Fibroblast of lung (primary cell): ENCODE results near the gene CLCF1. TPM values are rescaled to one million over a fixed set of nuclear protein-coding genes. Genes with fewer than 3 reads are reported as not detected.

Experiments used
- DNase-seq, 2 donors: peaks; one replicate each; pipeline versions ENCODE4 v3.0.0 to v3.0.0-alpha.2; 2010; ENCODE audit warnings: low read depth in 2 of 2
- H2AFZ ChIP-seq: 2 replicates; pipeline ENCODE4 v1.5.1; 2012; ENCODE audit warnings: low read length, control low read depth, inconsistent platforms
- H3K27ac ChIP-seq: 2 replicates; pipeline ENCODE4 v1.5.1; 2011; ENCODE audit warnings: low read length, control low read depth; ENCODE audit not compliant: insufficient read depth
- H3K27me3 ChIP-seq: 2 replicates; pipeline ENCODE4 v1.5.1; 2011; ENCODE audit warnings: mild to moderate bottlenecking, low read length; ENCODE audit not compliant: control insufficient read depth, insufficient read depth
- H3K36me3 ChIP-seq: 2 replicates; pipeline ENCODE4 v1.5.1; 2011; ENCODE audit warnings: low read length; ENCODE audit not compliant: control insufficient read depth, insufficient read depth
- H3K4me1 ChIP-seq: 2 replicates; pipeline ENCODE4 v1.5.1; 2011; ENCODE audit warnings: low read length; ENCODE audit not compliant: control insufficient read depth, insufficient read depth; ENCODE audit errors: extremely low read depth
- H3K4me2 ChIP-seq: 2 replicates; pipeline ENCODE4 v1.5.1; 2011; ENCODE audit warnings: low read length, control low read depth; ENCODE audit not compliant: insufficient read depth; ENCODE audit errors: extremely low read depth
- H3K4me3 ChIP-seq, 4 experiments: fragments of 200-600 bp in 1 of 4; sonication (generic) in 1 of 4; replicated peaks in 1 of 4; 2 replicates each; pipeline ENCODE4 v1.5.1; 2011 to 2016; ENCODE audit warnings: low read length in 4 of 4, low read depth in 3 of 4, mild to moderate bottlenecking in 3 of 4, control low read depth in 2 of 4, inconsistent platforms in 1 of 4, mixed read lengths in 1 of 4; ENCODE audit not compliant: insufficient read depth in 1 of 4; ENCODE audit errors: control extremely low read depth in 1 of 4
- H3K79me2 ChIP-seq: 2 replicates; pipeline ENCODE4 v1.5.1; 2012; ENCODE audit warnings: mild to moderate bottlenecking, low read length, inconsistent platforms; ENCODE audit not compliant: control insufficient read depth, insufficient read depth
- H3K9ac ChIP-seq: 2 replicates; pipeline ENCODE4 v1.5.1; 2011; ENCODE audit warnings: mild to moderate bottlenecking, low read length, control low read depth; ENCODE audit not compliant: insufficient read depth
- H3K9me3 ChIP-seq: 2 replicates; pipeline ENCODE4 v1.5.1; 2012; ENCODE audit warnings: low read depth, low read length; ENCODE audit not compliant: control insufficient read depth, insufficient read depth
- H4K20me1 ChIP-seq: 2 replicates; pipeline ENCODE4 v1.5.1; 2011; ENCODE audit warnings: low read length; ENCODE audit not compliant: control insufficient read depth, insufficient read depth; ENCODE audit errors: extremely low read depth
- EZH2 ChIP-seq: IDR thresholded peaks from 2 replicates; pipeline ENCODE4 v1.5.1; 2012; ENCODE audit warnings: low read length, control low read depth, mild to moderate bottlenecking; ENCODE audit errors: missing control alignments
- polyA plus RNA-seq, 2 donors: library from polyadenylated mRNA; depleted of rRNA in 1 of 2; stranded (reverse) in 1 of 2; unstranded in 1 of 2; fragments of >200 nt; gene quantifications; 2 replicates each; pipeline ENCODE4 v1.2.1, GENCODE V29; 2011 to 2012; ENCODE audit warnings: missing spikeins in 1 of 2
- total RNA-seq: library from RNA; depleted of rRNA; stranded (reverse); fragments of >200 nt; gene quantifications from 2 replicates; pipeline ENCODE4 v1.2.1, GENCODE V29; 2014
- TF ChIP-seq, protein P1 (sequence below), 2 donors: IDR thresholded peaks in 1 of 2; conservative IDR thresholded peaks in 1 of 2; 1 replicate in 1 of 2; 2 replicates in 1 of 2; pipeline ENCODE4 v1.5.1; 2011 to 2012; ENCODE audit warnings: low read length in 2 of 2, control low read depth in 1 of 2, inconsistent platforms in 1 of 2, low read depth in 1 of 2, mild to moderate bottlenecking in 1 of 2

The CLCF1 gene
- total and polyA plus RNA-seq, 2 donors (not counting 1 experiment from before 2014, with no cell fraction given) = 2.3 to 6.0 TPM

DNA sequence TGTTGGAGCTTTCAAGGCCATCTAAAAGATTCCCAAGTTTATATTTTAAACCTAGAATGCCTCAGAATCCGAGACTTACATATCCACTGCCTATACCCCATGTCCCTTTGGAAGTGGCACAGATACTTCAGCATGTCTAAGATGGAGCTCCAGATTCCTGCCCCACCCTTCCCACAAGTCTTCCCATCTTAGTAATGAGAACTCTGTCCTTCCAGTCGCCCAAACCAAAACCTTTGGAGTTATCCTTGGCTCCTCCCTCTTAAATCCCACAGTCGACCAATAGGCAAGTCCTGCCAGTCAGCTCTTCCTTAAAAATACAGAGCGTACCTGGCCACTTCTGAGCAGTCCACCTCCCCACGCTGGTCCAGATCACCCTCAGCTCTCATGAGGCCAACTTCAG, 24.4 kb downstream of the CLCF1 start:
- Histone ChIP-seq H3K27ac (no peak overlapping the region), H3K4me2 (no peak overlapping the region), H3K79me2 (peaks cover 4% of the 10 kb centered on the region), H3K4me3 (no peak overlapping the region), H2AFZ (no peak overlapping the region), H3K36me3 (peaks cover 1% of the 10 kb centered on the region), H3K9ac (no peak overlapping the region), H4K20me1 (no peaks in the 10 kb centered on the region), H3K27me3 (no peaks in the 10 kb centered on the region), H3K4me1 (peaks cover 14% of the 10 kb centered on the region), H3K9me3 (no peaks in the 10 kb centered on the region)
- DNase-seq = no peak
- TF ChIP-seq, protein P1, sequence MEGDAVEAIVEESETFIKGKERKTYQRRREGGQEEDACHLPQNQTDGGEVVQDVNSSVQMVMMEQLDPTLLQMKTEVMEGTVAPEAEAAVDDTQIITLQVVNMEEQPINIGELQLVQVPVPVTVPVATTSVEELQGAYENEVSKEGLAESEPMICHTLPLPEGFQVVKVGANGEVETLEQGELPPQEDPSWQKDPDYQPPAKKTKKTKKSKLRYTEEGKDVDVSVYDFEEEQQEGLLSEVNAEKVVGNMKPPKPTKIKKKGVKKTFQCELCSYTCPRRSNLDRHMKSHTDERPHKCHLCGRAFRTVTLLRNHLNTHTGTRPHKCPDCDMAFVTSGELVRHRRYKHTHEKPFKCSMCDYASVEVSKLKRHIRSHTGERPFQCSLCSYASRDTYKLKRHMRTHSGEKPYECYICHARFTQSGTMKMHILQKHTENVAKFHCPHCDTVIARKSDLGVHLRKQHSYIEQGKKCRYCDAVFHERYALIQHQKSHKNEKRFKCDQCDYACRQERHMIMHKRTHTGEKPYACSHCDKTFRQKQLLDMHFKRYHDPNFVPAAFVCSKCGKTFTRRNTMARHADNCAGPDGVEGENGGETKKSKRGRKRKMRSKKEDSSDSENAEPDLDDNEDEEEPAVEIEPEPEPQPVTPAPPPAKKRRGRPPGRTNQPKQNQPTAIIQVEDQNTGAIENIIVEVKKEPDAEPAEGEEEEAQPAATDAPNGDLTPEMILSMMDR (conservative IDR thresholded peaks at IDR 0.05 in 1 of 2, IDR thresholded peaks at IDR 0.05 in 1 of 2; ENCODE audit: low read depth in 1 of 2, low read length in 2 of 2) = no peak
- no peak for TF ChIP-seq EZH2

- Histone ChIP-seq H3K9ac (no peak overlapping the region), H3K79me2 (peaks cover 4% of the 10 kb centered on the region), H3K4me1 (peaks cover 12% of the 10 kb centered on the region), H3K27me3 (no peaks in the 10 kb centered on the region), H3K27ac (no peak overlapping the region), H4K20me1 (no peaks in the 10 kb centered on the region), H3K4me3 (no peak overlapping the region), H2AFZ (no peak overlapping the region), H3K4me2 (no peak overlapping the region), H3K36me3 (peaks cover 1% of the 10 kb centered on the region), H3K9me3 (no peaks in the 10 kb centered on the region)
- DNase-seq = peak; percentile 40 to 56
- TF ChIP-seq, protein P1 (conservative IDR thresholded peaks at IDR 0.05 in 1 of 2, IDR thresholded peaks at IDR 0.05 in 1 of 2; ENCODE audit: low read depth in 1 of 2, low read length in 2 of 2) = no peak
- TF ChIP-seq EZH2 = no peak
Measured at GRCh38 chr11:67347964-67348749, 25.2 kb downstream of the CLCF1 start.

- no peaks in the 10 kb centered on the region for H3K79me2 ChIP-seq
- no peaks in the 10 kb centered on the region for H3K9me3 ChIP-seq
- no peaks in the 10 kb centered on the region for H3K27me3 ChIP-seq
- DNase-seq = peak; percentile 61 to 66
- no peak overlapping the region for H3K4me3 ChIP-seq
- no peak overlapping the region for H3K27ac ChIP-seq
- no peak overlapping the region for H3K4me2 ChIP-seq
- H3K4me1 ChIP-seq = peaks cover 6% of the 10 kb centered on the region
- no peak for TF ChIP-seq EZH2
- TF ChIP-seq, protein P1 (conservative IDR thresholded peaks at IDR 0.05 in 1 of 2, IDR thresholded peaks at IDR 0.05 in 1 of 2; ENCODE audit: low read depth in 1 of 2, low read length in 2 of 2) = peak; percentile 87 to 90
- no peaks in the 10 kb centered on the region for H4K20me1 ChIP-seq
- no peak overlapping the region for H3K9ac ChIP-seq
- H2AFZ ChIP-seq = no peak overlapping the region
- H3K36me3 ChIP-seq = peaks cover 1% of the 10 kb centered on the region
Measured at GRCh38 chr11:67345920-67346819, 27.2 kb downstream of the CLCF1 start.
